Left forelimb (tissue), 1 donor: ENCODE data around the gene TMEM179.

Source experiments
- DNase-seq: peaks from one replicate; pipeline ENCODE4 v3.0.0-alpha.2; 2018; ENCODE audit warnings: low spot score

Gene TMEM179

DNA sequence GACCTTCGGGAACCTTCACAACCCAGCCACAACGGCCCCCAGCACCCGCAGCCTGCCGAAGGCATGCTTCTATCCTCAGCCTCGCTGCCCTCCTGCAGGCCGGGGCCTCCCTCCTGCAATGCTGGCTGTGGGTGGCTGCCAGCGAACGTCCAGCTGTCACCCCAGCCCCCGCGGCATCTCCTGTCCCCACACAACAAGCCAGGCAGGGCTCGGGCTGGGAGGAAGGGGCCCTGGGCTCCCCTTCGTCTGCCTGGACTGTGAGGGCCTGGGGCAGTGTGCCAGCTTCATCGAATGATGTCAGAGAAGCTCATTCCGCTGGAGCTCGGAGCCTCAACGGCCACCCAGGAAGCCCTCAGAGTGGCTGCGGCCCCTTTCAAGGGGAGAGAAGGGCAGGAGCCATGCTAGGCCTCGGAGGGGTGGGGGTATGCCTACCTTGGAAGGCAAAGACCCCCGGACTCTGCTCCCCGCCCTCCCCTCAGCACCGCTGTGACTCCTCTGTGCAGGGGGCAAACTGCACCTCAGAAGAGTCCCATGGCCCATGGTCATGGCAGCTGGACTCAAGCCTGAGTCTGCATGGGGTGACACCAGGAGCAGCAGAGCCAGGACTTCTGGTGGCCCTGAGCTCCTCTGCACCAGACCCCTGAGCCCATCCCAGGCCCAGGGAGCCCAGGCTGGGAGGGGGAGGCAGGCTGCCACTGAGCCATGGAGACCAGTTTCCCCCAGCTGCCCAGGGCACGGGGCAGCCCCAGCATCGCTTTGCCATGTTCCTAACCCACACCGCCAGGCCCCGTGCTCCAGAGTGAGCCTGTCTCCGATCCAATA, 49.8 kb downstream of the TMEM179 start:
- DNase-seq: peak; percentile 65

DNA sequence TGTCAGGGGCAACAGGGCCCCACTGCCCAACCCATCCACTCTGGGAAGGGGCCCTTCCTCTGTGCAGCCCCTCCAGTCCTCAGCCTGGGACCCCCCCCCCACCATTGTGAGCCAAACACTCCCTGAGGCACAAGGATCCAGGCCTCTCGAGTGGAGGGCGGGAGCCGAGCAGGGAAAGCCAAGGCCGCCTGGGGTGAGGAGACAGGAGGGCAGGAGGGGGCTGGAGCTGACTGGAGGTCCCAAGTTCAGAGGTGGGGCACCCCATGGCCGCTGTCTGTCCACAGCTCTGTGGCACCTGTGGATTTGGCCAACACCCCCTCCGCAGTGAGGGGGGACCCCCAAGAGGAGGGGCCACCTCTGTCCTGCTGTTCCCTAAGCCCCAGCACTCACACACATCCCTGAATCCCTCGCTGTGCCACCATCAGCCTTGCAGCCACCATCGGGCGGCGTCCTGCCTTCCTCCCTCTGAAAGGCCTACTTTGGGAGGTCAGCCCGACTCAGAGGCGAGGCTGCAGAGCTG, 50.4 kb downstream of the TMEM179 start:
- DNase-seq: peak; percentile 65

DNA sequence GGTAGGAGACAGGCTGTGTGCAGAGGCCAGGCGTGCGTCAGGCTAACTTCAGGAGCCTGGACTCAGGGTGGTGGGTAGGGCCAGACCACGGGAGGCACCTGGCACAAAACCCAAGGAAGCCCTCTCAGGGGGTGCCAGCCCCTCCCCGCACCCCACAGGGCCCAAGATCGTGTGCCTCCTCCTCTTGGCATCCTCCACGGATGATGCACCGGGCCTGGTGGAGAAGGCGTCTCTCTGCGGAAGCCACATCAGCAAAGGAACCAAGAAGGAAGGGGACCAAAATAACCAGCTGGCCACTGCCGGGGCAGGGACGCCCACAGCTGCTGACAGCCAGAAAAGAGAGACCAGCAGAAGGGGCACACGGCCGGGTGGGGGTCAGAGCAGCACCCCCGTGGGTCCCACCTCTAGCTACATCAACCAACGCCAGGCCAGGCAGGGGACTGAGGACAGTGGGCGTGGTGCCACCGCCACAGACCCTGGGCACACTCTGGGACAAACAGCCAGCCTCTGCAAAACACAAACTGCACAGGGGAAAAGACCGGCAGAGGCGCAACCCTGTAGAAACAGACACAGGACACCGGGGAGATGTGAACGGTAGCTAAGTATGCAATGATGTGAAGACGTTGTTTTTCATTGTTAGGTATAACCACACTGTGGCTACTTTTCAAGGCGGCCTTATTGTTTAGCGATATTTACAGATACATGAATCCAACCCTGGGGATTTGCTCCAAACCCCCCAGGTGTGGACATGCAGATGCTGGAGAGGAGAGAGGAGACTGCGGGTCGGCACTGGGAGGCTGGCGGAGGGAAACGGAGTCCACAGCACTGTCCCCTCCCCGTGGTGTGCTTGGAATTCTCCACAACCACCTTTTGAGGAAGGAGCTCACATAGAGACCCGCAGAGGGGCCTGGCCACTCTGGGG, 51.1 kb downstream of the TMEM179 start:
- peak; percentile 45 for DNase-seq

DNA sequence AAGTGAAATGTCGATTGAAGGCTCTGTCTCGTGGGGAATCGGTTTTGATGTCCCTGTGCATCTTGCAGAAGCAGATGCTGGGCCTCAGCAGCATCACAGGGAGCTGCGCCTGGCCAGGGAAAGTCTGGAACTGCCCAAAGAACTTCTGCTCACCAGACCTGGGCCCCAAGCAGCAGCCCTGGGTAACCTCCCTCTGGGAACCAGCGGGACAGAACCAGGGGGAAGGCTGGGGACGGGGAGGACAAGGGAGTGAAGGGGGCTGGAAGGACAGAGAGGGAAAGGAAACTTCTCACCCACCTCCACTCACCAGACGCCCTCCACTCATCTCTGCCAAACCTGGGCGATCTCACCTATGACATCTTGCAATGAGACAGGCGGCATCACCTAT, 51.8 kb downstream of the TMEM179 start:
- DNase-seq: no peak

DNA sequence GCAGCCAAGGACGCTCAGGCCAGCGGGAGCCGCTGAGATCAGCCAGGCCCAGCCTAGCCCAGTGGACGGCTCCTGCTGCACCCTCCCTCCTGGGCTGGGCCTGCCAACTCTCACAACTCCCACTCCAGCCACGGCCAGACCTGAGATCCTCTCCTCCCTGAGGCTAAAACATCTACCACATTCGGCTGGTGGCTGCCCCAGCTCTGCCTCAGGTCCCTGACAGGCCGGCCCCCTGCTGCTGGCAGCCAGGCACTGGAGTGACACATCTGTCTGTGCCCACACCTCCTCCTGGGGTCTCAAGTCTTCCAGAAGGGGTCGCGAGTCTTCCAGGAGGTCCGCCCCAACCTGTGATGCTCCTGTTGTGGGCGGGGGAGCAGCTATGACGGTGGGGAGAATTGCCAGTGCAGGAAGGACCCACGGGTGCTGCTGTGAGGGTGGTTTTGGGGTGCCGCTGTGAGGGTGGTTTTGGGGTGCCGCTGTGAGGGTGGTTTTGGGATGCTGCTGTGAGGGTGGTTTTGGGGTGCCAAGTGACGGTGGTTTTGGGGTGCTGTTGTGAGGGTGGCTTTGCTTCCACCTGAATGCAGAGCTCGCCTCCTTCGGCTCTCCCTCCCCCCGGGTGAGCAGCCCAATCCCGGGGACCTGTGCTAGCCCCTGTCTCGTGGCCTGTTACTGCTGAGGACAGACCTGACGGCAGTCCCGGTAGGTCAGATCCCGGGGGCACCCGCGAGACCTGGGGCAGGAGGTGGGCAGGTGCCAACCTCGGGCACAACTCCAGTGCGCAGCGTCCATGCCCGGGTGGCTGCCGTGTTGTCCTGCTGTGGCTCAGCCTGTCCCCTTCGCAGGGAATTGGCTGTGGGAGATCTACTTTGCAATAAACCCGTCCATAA, 52.5 kb downstream of the TMEM179 start:
- peak; percentile 56 for DNase-seq

DNA sequence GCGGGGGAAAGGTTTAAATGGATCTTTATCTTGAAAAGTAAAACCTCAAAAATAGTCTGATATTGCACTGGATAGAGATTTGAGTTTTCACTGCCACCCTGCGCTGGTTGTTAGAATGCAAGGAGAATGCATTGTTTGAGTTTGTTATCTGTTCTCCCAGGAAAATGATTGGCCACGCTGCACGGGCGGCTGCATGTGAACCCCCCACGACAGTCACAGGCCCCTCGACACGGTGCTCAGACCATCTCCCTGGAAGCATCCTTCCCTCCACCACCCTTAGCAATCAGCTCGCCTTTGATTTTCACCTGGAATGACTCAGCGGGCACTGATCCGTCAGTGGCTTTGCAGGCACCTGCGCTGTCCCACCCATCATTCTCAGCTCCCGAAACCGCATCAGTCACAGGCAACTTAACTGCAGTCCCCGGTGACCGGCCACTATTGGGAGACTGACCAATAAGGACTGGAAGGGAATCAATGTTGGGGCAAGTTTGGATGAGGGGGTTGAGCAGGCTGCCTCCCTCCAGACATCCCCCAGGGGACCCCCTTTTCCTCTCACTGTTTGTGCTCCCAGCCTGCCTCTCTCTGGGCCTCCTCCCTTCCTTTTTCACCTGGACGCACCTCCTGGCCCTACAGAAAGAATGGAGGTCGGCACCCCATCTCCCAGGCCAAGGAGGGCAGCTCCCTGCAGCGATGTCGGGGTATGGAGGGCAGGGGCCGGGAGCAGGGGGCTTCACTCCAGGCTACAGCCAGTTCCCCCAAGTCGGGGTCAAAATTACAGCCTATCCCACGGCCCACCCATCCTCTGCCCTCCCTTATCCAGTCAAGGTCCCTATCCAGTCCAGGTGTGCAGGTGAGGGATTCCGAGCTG, 53.5 kb downstream of the TMEM179 start:
- DNase-seq: peak; percentile 51

DNA sequence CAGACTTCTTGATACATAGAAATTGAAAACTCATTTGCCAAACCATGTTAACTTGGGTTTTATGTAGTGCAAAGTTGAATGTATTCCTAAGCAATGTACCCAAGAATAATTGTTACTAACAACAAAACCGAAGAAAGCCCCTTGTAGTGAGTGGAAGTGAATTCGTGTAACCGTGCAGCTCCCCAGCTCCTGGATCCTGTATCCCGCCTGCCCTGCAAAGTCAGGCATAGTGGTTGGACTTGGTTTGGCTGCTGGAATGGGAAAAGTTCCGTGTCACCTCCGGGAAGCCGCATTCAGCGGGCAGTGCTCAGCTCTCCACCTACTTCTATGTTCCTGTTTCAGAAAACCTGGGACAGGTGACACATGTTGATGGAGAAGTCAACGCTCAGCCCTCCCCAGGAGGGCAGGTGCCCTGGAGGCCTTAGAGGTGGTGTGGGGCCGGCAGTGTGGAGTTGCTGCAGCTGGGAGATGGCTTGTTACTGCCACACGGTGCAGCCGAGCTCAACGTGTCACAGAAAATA, 54.2 kb downstream of the TMEM179 start:
- peak; percentile 50 for DNase-seq

DNA sequence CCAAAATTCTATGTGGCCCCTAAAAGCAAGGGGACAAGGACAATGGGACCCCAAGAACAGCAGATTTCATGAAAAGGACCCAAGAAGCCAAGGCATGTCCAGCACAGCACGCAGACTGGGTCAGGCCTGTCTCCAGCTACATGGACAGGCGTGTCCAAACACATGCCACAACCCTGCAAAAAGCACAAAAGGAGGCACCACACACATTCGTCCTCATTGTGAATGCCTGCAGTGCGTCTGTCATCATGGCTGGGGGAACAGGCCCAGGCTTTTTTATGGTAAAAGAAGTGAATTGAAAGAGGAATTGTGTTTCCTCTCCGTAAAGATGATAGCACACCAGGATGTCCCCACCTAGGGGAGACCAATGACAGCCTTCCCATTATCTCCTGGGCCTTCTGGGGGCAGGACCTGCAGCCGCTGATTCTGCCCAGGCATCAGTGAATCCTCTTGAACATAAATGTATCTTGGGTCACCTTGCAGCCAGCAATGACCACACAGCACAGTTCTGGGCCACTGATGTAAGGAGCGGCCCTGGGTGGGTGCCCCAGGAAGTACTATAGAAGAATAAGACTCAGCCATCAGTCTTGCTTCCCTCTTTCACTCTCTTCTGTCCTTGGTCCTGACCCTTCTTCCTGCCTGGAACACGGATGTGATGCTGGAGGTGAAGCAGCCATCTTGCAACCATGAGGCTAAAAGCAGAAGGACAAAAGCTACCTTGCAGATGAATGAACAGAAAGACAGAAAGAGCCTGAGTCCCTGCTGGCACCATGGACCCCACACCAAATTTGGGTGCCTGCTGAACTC, 54.8 kb downstream of the TMEM179 start:
- DNase-seq: peak; percentile 18

DNA sequence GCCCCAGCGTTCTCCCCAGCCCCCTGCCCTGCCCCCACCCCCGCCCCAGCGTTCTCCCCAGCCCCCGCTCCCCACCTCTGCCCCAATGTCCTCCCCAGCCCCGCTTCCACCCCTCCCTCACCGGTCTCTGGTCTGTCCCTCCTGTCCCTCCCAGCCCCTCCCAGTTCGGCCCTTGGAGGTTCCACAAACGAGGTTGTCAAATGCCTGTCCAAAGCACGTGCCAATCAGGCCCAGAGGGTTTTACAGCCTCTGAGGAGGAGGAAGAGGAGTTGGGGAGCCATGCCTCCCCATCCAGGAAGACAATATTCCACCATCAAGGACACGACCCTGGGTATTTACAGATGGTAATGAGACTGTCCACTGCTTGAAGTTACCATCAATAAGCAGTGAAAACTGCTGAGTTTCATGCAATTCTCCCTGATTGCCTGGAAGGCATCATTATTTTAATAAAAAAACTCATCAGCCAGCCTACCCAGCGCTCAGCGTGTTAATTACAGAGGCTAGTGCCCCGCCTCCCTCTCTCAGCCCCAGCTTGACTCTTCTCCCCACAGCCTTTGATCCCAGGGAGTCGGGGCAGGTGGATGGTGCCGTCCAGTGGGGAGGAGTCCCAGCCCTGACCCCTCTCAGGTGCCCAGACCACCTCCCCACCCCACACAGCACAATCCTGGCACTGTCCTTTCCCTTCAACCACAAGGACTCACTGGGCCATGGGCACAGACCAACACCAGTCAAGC, 55.6 kb downstream of the TMEM179 start:
- DNase-seq: peak; percentile 36

DNA sequence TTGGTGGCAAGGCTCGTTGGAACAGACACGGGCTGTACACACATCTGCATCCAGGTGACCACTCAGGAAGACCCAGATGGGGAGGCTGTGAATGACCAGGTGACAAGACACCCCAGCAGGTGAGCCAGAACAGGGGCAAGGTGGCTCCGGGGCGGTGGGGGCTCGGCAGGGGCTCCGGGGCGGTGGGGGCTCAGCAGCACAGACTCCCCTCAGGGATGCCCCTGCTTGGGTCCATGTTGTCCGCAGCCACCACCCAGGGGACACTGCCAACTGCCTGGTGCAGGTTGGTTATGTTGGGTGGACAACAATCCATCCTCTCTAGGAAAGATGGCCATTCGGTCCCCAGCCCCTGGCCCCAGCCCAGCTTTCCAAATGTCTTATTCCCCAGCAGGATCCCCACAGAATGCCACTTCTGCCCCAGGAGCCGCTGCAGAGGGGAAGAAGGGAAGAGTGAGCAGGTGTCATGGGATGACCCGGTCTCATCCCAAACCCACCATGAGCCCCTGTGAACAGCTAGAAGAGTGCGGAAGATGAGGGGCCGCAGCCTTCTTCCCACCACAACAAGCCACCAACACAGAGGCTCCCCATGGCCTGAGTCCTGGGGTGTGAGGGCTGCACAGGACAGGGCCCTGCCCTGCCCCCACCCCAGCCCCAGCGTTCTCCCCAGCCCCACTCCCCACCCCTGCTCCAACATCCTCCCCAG, 56.4 kb downstream of the TMEM179 start:
- peak; percentile 50 for DNase-seq

DNA sequence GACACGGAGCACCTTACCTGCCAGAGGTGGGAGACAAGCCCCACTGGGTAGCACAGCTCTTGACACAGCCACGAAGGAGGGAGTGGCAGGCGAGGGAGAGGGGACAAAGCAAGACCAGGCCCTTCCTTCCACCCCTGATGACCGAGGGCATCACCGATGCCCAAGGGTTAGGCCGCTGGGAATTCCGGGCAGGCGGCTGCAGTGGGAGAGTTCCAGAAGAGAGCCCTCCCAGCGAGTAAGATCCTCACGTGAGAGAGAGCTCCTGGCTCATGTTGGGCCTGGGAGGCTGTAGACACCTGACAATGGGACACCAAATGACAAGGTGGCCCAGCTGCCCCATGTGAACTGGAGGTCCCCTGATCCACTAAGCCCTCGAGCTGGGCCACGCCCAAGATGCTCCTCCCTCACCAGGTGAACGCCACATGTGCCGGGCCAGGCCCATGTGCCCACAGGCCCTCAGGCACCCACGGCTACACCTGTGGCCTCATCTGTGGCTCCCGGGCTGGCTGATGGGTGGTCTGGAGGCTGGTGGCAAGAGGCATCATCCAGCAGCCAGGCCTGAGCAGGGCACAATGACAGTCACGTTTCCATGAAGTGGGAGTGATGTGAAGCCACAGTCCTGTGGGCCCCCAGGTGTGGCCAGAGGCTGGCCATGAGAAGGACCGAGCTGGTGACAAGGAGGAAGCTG, 57.1 kb downstream of the TMEM179 start:
- DNase-seq: peak; percentile 60

DNA sequence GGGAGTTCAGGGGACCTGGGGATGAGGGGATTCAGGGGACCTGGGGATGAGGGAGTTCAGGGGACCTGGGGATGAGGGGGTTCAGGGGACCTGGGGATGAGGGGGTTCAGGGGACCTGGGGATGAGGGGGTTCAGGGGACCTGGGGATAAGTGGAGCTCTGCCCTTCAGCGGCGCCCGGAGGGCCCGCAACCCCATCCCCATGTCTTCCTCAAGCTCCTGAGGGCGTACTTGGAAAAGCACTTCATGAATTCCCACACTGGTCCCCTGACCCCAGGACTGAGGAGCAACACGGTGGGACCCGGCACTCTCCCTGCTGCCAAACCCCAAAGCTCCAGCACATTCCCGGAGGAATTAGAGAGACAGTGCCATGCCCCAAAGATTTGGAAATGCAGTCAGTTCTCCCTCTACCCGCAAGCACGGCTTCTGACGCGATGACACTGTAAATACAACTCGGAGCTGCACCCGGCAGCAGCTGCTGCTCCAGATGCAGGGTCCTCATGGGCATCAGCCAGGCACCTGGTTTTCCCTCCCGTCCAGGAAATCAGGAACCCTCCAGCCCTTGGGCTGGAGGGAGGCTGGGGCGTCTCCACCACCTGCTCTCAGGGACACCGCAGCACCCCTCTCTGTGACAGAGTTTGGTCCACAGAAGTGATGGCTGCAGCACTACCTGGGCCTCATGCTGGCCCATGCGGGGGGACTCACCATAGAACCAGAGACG, 57.8 kb downstream of the TMEM179 start:
- no peak for DNase-seq

DNA sequence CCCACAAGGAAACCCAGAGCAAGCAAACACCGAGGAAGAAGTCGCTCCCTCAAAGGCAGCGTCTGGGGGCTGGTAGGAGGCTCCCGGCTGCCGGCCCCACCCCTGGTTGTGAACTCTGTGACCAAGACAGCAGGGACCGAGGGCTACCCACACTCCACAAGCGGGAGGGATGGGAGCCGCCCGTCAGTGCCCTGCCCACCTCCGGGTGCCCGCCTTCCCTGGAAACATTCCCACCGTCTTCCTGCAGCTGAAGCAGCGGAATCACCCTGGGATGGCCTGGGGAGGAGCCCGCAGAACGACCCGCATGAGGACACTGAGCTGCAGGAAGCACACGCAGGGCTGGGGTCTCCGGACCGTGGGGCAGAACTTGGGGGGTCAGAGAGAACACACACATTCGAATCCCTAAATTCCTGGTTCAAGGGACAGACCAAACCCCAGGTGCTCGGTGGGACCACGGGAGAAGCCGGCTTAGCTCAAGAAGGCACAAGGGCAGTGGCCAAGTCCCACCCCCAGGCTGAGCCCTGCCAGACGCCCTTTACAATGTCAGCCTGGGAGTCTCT, 58.5 kb downstream of the TMEM179 start:
- peak; percentile 65 for DNase-seq

DNA sequence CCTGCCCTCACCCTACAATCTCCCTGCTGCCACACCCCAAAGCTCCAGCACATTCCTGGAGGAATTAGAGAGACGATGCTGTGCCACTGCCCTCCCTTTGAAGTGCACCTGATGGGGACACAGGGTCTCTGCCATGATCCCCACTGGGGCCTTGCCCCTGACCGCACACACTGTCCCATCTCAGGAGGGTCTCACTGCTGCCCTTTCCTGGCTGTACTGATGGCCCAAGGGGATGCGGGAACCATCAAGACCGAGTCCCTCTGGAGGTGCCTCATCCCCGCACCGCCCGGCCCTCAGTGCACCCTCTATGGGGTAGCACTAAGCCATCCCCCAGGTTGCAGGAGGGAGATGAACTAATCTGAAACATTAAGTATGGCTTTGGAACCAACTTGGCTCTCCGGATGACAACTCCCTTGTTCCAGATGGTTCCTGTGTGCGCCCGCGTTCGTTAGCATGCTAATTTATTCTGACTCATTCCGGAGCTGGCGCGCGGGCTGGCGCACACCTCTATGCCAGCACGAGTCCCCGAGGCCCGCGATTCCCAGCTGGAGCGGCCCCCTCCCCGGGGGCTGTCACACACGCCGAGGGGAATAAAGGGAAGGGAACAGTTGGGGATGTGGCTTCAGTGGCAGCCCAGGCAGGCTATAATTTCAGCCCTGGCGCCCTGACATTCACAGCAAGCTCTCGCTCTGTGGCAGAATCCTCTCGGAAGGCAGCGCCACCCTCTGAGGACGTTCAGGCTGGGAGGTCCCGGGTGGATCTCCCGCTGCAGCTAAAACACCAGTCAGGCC, 59.2 kb downstream of the TMEM179 start:
- peak; percentile 58 for DNase-seq

DNA sequence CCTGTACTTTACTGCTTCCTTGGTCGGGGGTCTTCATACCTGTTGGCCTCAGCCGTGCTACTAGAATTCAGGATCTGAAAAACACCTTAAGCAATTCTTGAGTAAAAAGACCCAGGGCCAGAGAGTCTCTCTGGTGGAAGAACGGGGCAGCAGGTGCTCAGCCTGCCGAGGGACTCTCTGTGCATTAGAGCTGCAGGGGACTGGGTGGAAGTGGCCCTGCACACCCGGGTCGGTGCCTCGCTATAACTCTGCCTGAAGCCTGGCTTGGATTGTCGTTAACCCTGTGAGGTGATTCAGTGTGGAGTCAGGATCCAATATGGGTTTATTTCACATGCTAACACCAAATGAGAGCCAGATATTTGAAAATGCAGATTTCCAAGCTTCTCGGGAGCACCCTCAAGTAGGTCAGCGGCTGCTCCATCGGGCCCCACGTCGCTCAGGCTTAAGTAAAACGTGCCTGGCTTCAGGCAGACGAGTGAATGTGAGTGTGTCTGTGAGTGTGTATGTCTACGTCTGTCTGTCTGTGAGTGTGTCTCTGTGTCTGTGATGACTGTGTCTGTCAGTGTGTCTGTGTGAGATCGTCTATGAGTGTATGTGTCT, 60.1 kb downstream of the TMEM179 start:
- peak; percentile 17 for DNase-seq
